NT2/D1 (cell line): ENCODE results near the gene MICAL2.

Source experiments
- SUZ12 ChIP-seq: IDR thresholded peaks from 2 replicates; pipeline ENCODE4 v1.6.1; 2011; ENCODE audit not compliant: insufficient read length, insufficient read depth; ENCODE audit errors: extremely low read depth
- ZNF274 ChIP-seq: IDR thresholded peaks from 2 replicates; pipeline ENCODE4 v1.6.1; 2011; ENCODE audit warnings: mild to moderate bottlenecking, low read depth, low read length

GRCh38 chr11:12275818-12276217 is 165.4 kb downstream of the MICAL2 start:
- TF ChIP-seq ZNF274, result no peak
- no peak for TF ChIP-seq SUZ12
